Right forelimb (tissue), 1 donor: ENCODE results near the gene FSTL4.
A peak's percentile ranks its signal among the peaks of the same experiment; 100 is the strongest.

ENCODE experiments used
- DNase-seq: peaks from one replicate; pipeline ENCODE4 v3.0.0-alpha.2; 2018

Gene FSTL4

GRCh38 chr5:133314086-133314485 is 298.3 kb downstream of the FSTL4 start:
- DNase-seq = no peak

GRCh38 chr5:133311176-133311575 is 301.2 kb downstream of the FSTL4 start:
- no peak for DNase-seq

- DNase-seq = no peak
Measured at GRCh38 chr5:133309984-133310621, 302.2 kb downstream of the FSTL4 start.

- no peak for DNase-seq
Measured at GRCh38 chr5:133309166-133309795, 303.1 kb downstream of the FSTL4 start.

- DNase-seq = no peak
Measured at GRCh38 chr5:133307275-133307674, 305.1 kb downstream of the FSTL4 start.

- DNase-seq = no peak
Measured at GRCh38 chr5:133304707-133305216, 307.6 kb downstream of the FSTL4 start.

GRCh38 chr5:133304178-133304577 is 308.2 kb downstream of the FSTL4 start:
- no peak for DNase-seq

- DNase-seq = no peak
Measured at GRCh38 chr5:133303298-133303697, 309.0 kb downstream of the FSTL4 start.

GRCh38 chr5:133299728-133300127 is 312.6 kb downstream of the FSTL4 start:
- no peak for DNase-seq

GRCh38 chr5:133299021-133299420 is 313.3 kb downstream of the FSTL4 start:
- DNase-seq = no peak

- DNase-seq = no peak
Measured at GRCh38 chr5:133298447-133298846, 313.9 kb downstream of the FSTL4 start.

- no peak for DNase-seq
Measured at GRCh38 chr5:133297293-133297692, 315.0 kb downstream of the FSTL4 start.

- DNase-seq = no peak
Measured at GRCh38 chr5:133296624-133297023, 315.7 kb downstream of the FSTL4 start.

- no peak for DNase-seq
Measured at GRCh38 chr5:133295520-133295919, 316.8 kb downstream of the FSTL4 start.

GRCh38 chr5:133294380-133294779 is 318.0 kb downstream of the FSTL4 start:
- no peak for DNase-seq

GRCh38 chr5:133293960-133294359 is 318.4 kb downstream of the FSTL4 start:
- DNase-seq = no peak

GRCh38 chr5:133292300-133292699 is 320.0 kb downstream of the FSTL4 start:
- DNase-seq = no peak

GRCh38 chr5:133291524-133291923 is 320.8 kb downstream of the FSTL4 start:
- DNase-seq = no peak

- DNase-seq = no peak
Measured at GRCh38 chr5:133290669-133291240, 321.6 kb downstream of the FSTL4 start.

- no peak for DNase-seq
Measured at GRCh38 chr5:133289686-133290367, 322.5 kb downstream of the FSTL4 start.

- DNase-seq = peak; percentile 72
Measured at GRCh38 chr5:133287500-133287899, 324.8 kb downstream of the FSTL4 start.

GRCh38 chr5:133286483-133286882 is 325.9 kb downstream of the FSTL4 start:
- no peak for DNase-seq

GRCh38 chr5:133285583-133286021 is 326.7 kb downstream of the FSTL4 start:
- no peak for DNase-seq

- no peak for DNase-seq
Measured at GRCh38 chr5:133284306-133284705, 328.0 kb downstream of the FSTL4 start.
